Gastrocnemius medialis (tissue), 4 donors: Measurements from ENCODE around the gene GOLT1B. TPM values are rescaled to one million over a fixed set of nuclear protein-coding genes. Genes with fewer than 3 reads are reported as not detected.

ENCODE experiments used
- ATAC-seq, 2 donors: fragments of 150-250 bp; one replicate each; pipeline ENCODE4 v1.9.1; 2016
- DNase-seq, 2 donors: peaks; one replicate each; pipeline ENCODE4 v3.0.0-alpha.2; 2019
- H3K27ac ChIP-seq, 4 donors: fragments of 200-600 bp; sonication (generic); 1 replicate in 1 of 4; 2 replicates in 3 of 4; pipeline ENCODE4 v1.5.1; 2016 to 2018; ENCODE audit warnings: mild to moderate bottlenecking in 2 of 4, moderate library complexity in 1 of 4
- H3K27me3 ChIP-seq, 3 donors: fragments of 200-600 bp; sonication (generic) in 2 of 3; 1 replicate in 1 of 3; 2 replicates in 2 of 3; pipeline versions ENCODE4 v1.5.1 to v1.6.0; 2016 to 2019; ENCODE audit warnings: mild to moderate bottlenecking in 1 of 3, moderate library complexity in 1 of 3
- H3K36me3 ChIP-seq, 2 donors: fragments of 200-600 bp; sonication (generic) in 1 of 2; one replicate each; pipeline ENCODE4 v1.5.1; 2017 to 2018
- H3K4me1 ChIP-seq, 2 donors: fragments of 200-600 bp; sonication (generic) in 1 of 2; one replicate each; pipeline ENCODE4 v1.5.1; 2016 to 2017; ENCODE audit warnings: mild to moderate bottlenecking in 2 of 2
- H3K4me3 ChIP-seq, 4 donors: fragments of 200-600 bp; sonication (generic) in 3 of 4; 1 replicate in 1 of 4; 2 replicates in 3 of 4; pipeline ENCODE4 v1.5.1; 2016 to 2019; ENCODE audit warnings: mild to moderate bottlenecking in 2 of 4
- H3K9me3 ChIP-seq, 3 donors: fragments of 200-600 bp; sonication (generic) in 2 of 3; 1 replicate in 1 of 3; 2 replicates in 2 of 3; pipeline ENCODE4 v1.5.1; 2016 to 2019
- CTCF ChIP-seq, 5 experiments: fragments of 450-650 bp in 3 of 5; fragments of 200-600 bp in 2 of 5; sonication (generic) in 2 of 5; IDR thresholded peaks in 4 of 5; conservative IDR thresholded peaks in 1 of 5; 1 replicate in 4 of 5; 2 replicates in 1 of 5; pipeline ENCODE4 v1.5.1; 2016 to 2019; ENCODE audit warnings: antibody characterized with exemption in 5 of 5, mild to moderate bottlenecking in 3 of 5, moderate library complexity in 3 of 5
- POLR2A ChIP-seq, 2 donors: fragments of 450-650 bp; IDR thresholded peaks; one replicate each; pipeline ENCODE4 v1.6.1; 2017; ENCODE audit warnings: antibody characterized with exemption in 2 of 2, mild to moderate bottlenecking in 2 of 2, moderate library complexity in 2 of 2
- in situ Hi-C, 4 donors: fragments of 200-750 bp; cut with MboI; loops; one replicate each; pipeline versions ENCODE4 v1.15.0 to v1.8.0; 2017; ENCODE audit warnings: low sequenced_read_pairs in 4 of 4
- intact Hi-C: fragments of 100-400 bp; cut with DNase I; formaldehyde crosslinking; loops from one replicate; pipeline ENCODE4 v1.15.1; 2023; ENCODE audit warnings: low total_unique reads
- total RNA-seq, 4 donors: library from RNA; depleted of rRNA; stranded (reverse); fragments of >200 nt; gene quantifications; one replicate each; pipeline versions ENCODE4 v1.1.0 to v1.2.3, GENCODE V29; 2016

Gene GOLT1B
- total RNA-seq, 4 donors from 2014 or later: 14.7 to 34.3 (median 27.0) TPM

- no peak for ATAC-seq
- Histone ChIP-seq H3K27me3 (no peaks in the 10 kb centered on the region), H3K9me3 (no peaks in the 10 kb centered on the region), H3K36me3 (peaks cover 2 to 68% of the 10 kb centered on the region in 2 donors), H3K4me3 (no peak overlapping the region), H3K27ac (no peak overlapping the region), H3K4me1 (no peaks in the 10 kb centered on the region)
- no peak for TF ChIP-seq CTCF (IDR thresholded peaks at IDR 0.05 in 4 of 5, conservative IDR thresholded peaks at IDR 0.05 in 1 of 5)
- TF ChIP-seq POLR2A (IDR thresholded peaks at IDR 0.05): no peak
- intact Hi-C loops (no loop called here), in situ Hi-C loops (no loop called here)
- no peak for DNase-seq
Observed at GRCh38 chr12:21471294-21471693, 30.3 kb upstream of the GOLT1B start.

- DNase-seq (no peak), ATAC-seq (no peak)
- H3K9me3 ChIP-seq: no peaks in the 10 kb centered on the region
- no peak overlapping the region for H3K4me3 ChIP-seq
- no peaks in the 10 kb centered on the region for H3K27me3 ChIP-seq
- H3K36me3 ChIP-seq: peaks cover 2 to 69% of the 10 kb centered on the region in 2 donors
- intact Hi-C loops (no loop called here), in situ Hi-C loops (no loop called here)
- no peak overlapping the region for H3K27ac ChIP-seq
- TF ChIP-seq CTCF (IDR thresholded peaks at IDR 0.05 in 4 of 5, conservative IDR thresholded peaks at IDR 0.05 in 1 of 5) (no peak), POLR2A (IDR thresholded peaks at IDR 0.05) (no peak)
- H3K4me1 ChIP-seq: no peaks in the 10 kb centered on the region
Observed at GRCh38 chr12:21472197-21472823, 29.3 kb upstream of the GOLT1B start.

- intact Hi-C loops (no loop called here), in situ Hi-C loops (no loop called here)
- no peak overlapping the region for H3K4me3 ChIP-seq
- H3K4me1 ChIP-seq: no peaks in the 10 kb centered on the region
- H3K27ac ChIP-seq: no peak overlapping the region
- H3K27me3 ChIP-seq: no peaks in the 10 kb centered on the region
- peaks cover 0 to 81% of the 10 kb centered on the region in 2 donors for H3K36me3 ChIP-seq
- TF ChIP-seq POLR2A (IDR thresholded peaks at IDR 0.05) (no peak), CTCF (IDR thresholded peaks at IDR 0.05 in 4 of 5, conservative IDR thresholded peaks at IDR 0.05 in 1 of 5) (no peak)
- H3K9me3 ChIP-seq: no peaks in the 10 kb centered on the region
- no peak for DNase-seq
- no peak for ATAC-seq
Observed at GRCh38 chr12:21475552-21475951, 26.0 kb upstream of the GOLT1B start.

- H3K4me1 ChIP-seq: no peaks in the 10 kb centered on the region
- in situ Hi-C loops: no loop called here
- H3K27me3 ChIP-seq: no peaks in the 10 kb centered on the region
- intact Hi-C loops: no loop called here
- H3K36me3 ChIP-seq: peaks cover 0 to 83% of the 10 kb centered on the region in 2 donors
- no peak overlapping the region for H3K27ac ChIP-seq
- TF ChIP-seq POLR2A (IDR thresholded peaks at IDR 0.05) (no peak), CTCF (IDR thresholded peaks at IDR 0.05 in 4 of 5, conservative IDR thresholded peaks at IDR 0.05 in 1 of 5) (no peak)
- DNase-seq (no peak), ATAC-seq (no peak)
- H3K9me3 ChIP-seq: no peaks in the 10 kb centered on the region
- no peak overlapping the region for H3K4me3 ChIP-seq
Observed at GRCh38 chr12:21476949-21477348, 24.6 kb upstream of the GOLT1B start.
